ENCODE data around the gene ERF. TPM values are rescaled to one million over a fixed set of nuclear protein-coding genes. Genes with fewer than 3 reads are reported as not detected.

The ERF gene
- total RNA-seq, 1 experiment from 2014 or later: 17.0 TPM

- H3K4me2 ChIP-seq (ENCODE audit: low read length): peak overlapping the region; percentile 94
- H3K4me3 ChIP-seq (ENCODE audit: low read length): peak overlapping the region; percentile 67
- DNase-seq: peak; percentile 93
- TF ChIP-seq EZH2 (IDR thresholded peaks at IDR 0.05; ENCODE audit: low read length, unreplicated experiment) (no peak), CTCF (conservative IDR thresholded peaks at IDR 0.05; ENCODE audit: low read depth, low read length) (peak; percentile 68)
- H4K20me1 ChIP-seq (ENCODE audit: low read length): no peaks in the 10 kb centered on the region
- H3K27me3 ChIP-seq (ENCODE audit: low read length): no peaks in the 10 kb centered on the region
- ChIA-PET CTCF (interaction anchor here (0.6 kb wide), 3 partner anchors 154 to 417 kb away, joined by 3 to 5 read pairs (median 3); no protein-coding TSS in a partner anchor), POLR2A (ENCODE audit: unreplicated experiment) (interaction anchor here (0.6 kb wide), 1 partner anchor 17 kb away, joined by 9 read pairs; no protein-coding TSS in a partner anchor)
- H3F3A ChIP-seq (ENCODE audit: low read length, unreplicated experiment): no peaks in the 10 kb centered on the region
- H3K27ac ChIP-seq (ENCODE audit: low read length): peak overlapping the region; percentile 67
- H3K9me2 ChIP-seq (replicated peaks; ENCODE audit: low read length): no peaks in the 10 kb centered on the region
- ATAC-seq: peak; percentile 33
- H3K36me3 ChIP-seq (ENCODE audit: low read depth, low read length): no peaks in the 10 kb centered on the region
- intact Hi-C loops (cut with micrococcal nuclease): no loop called here
- peak overlapping the region; percentile 74 for H2AFZ ChIP-seq (ENCODE audit: low read length)
- H3K9me3 ChIP-seq (ENCODE audit: low read length): no peaks in the 10 kb centered on the region
- H3K79me2 ChIP-seq (ENCODE audit: low read length): peaks cover 35% of the 10 kb centered on the region
- peak overlapping the region; percentile 80 for H3K9ac ChIP-seq (ENCODE audit: low read length)
- H3K4me1 ChIP-seq (ENCODE audit: insufficient read depth, low read length): peaks cover 4% of the 10 kb centered on the region
- BruUV-seq (replicated peaks): no TSS peak
Observed at GRCh38 chr19:42244347-42245220, 10.3 kb downstream of the ERF start.

- Histone ChIP-seq H3F3A (ENCODE audit: low read length, unreplicated experiment) (no peaks in the 10 kb centered on the region), H3K27me3 (ENCODE audit: low read length) (no peaks in the 10 kb centered on the region), H3K4me2 (ENCODE audit: low read length) (peak within 1 kb of the TSS; percentile 94), H2AFZ (ENCODE audit: low read length) (peak within 1 kb of the TSS; percentile 86), H3K9me3 (ENCODE audit: low read length) (no peaks in the 10 kb centered on the region), H3K79me2 (ENCODE audit: low read length) (peaks cover 44% of the 10 kb centered on the region), H3K9ac (ENCODE audit: low read length) (peak within 1 kb of the TSS; percentile 93), H4K20me1 (ENCODE audit: low read length) (no peaks in the 10 kb centered on the region), H3K4me3 (ENCODE audit: low read length) (peak within 1 kb of the TSS; percentile 98), H3K36me3 (ENCODE audit: low read depth, low read length) (no peaks in the 10 kb centered on the region), H3K4me1 (ENCODE audit: insufficient read depth, low read length) (peaks cover 4% of the 10 kb centered on the region), H3K9me2 (replicated peaks; ENCODE audit: low read length) (no peaks in the 10 kb centered on the region), H3K27ac (ENCODE audit: low read length) (peak within 1 kb of the TSS; percentile 69)
- CTCF ChIA-PET: interaction anchor here (0.6 to 0.7 kb wide), 2 partner anchors 66 to 111 kb away, joined by 3 read pairs; no protein-coding TSS in a partner anchor
- DNase-seq (peak; percentile 96), ATAC-seq (peak; percentile 76)
- no TSS peak for BruUV-seq (replicated peaks)
- intact Hi-C loops (cut with micrococcal nuclease): loop anchor here (1.0 to 2.0 kb wide), 2 partner anchors 26 to 129 kb away; partner anchors contain the start of gene DEDD2
- POLR2A ChIA-PET (ENCODE audit: unreplicated experiment): interaction anchor here (0.5 to 0.7 kb wide), 5 partner anchors 25 to 1426 kb away, joined by 3 to 4 read pairs (median 4); no protein-coding TSS in a partner anchor
- TF ChIP-seq EZH2 (IDR thresholded peaks at IDR 0.05; ENCODE audit: low read length, unreplicated experiment) (no peak), EZH2phosphoT487 (IDR thresholded peaks at IDR 0.05; ENCODE audit: borderline replicate concordance, low read length) (no peak), CTCF (conservative IDR thresholded peaks at IDR 0.05; ENCODE audit: low read depth, low read length) (no peak)
Observed at GRCh38 chr19:42242512-42243409, 12.2 kb downstream of the ERF start, which contains the start of gene GSK3A. TSS of gene GSK3A (minus strand) at chr19:42242602. CDS start at chr19:42242465, 137 bp downstream.

All from PC-3 (cell line).